ENCODE results near the gene NTNG1.

Gene NTNG1

DNA sequence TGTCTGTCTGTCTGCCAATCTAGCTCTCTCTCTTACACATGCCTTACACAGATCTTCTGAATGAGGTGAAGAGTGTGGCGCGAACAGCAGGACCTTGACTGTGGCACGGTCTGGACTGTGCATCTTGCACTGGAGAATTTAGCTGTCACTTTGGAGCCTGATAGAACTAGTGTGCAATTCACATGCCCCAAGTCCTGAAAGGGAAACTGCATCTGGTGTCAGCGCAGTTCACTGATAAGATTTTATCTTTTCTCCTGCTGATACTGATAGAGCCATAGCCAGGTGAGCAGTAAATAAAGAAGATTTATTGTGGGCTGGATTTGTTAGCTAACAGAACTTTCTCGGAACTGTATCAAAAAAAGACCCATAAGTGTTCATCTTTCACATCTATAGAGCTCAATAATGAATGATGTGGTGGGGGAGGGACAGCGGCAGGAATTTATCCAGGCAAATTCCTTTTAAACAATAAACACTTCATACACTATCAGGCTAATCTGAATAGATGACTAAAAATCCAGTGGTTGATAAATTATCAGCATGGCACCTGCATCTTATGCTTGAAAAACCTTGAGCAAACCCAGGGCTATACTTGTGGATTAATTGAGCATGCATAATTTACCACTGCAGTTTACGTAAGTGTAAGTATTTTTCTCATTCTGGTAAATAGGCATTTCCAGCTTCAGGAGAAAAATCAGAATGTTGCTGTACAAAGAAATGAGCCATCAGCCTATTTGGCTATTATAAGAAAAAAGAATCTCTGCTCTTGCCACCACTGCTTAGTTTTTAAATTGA lies 104.1 kb downstream of the NTNG1 start:
- in situ Hi-C loops (cut with MboI; ENCODE audit: low sequenced_read_pairs, unreplicated experiment): no loop called here
- no peak for DNase-seq (ENCODE audit: low spot score)
- no peak for TF ChIP-seq CTCF (IDR thresholded peaks at IDR 0.05; ENCODE audit: borderline replicate concordance, control extremely low read depth, extremely low read depth, insufficient read depth, missing control alignments)

DNA sequence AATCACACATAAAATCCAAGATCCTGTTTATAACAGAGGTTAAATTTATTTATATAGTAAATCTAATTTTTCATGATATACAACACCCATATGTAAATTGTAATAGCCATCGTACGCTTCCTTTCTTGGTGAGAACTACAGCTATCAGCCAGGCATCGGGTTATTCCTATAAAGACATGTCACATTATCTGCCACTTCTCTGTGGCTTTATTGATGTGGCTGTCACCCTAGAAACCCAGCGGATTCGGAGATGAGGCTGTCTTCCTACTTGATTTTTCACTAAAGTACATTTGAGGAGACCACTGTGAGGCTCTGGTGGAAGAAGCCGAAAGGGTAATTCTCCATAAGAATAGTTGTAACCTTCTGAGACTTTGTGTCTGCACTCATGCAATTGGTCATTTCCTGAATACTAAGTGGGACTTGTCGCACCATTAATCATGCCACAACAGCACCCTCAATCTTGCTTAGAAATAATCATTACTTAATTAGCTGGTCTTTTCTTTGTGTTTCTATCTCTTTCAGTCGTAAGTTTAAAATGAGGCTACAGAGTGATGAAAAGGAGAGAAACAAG lies 106.0 kb downstream of the NTNG1 start:
- in situ Hi-C loops (cut with MboI; ENCODE audit: low sequenced_read_pairs, unreplicated experiment): no loop called here
- DNase-seq (ENCODE audit: low spot score): no peak
- no peak for TF ChIP-seq CTCF (IDR thresholded peaks at IDR 0.05; ENCODE audit: borderline replicate concordance, control extremely low read depth, extremely low read depth, insufficient read depth, missing control alignments)

GRCh38 chr1:107247679-107248078 lies 106.8 kb downstream of the NTNG1 start:
- no peak for DNase-seq (ENCODE audit: low spot score)
- in situ Hi-C loops (cut with MboI; ENCODE audit: low sequenced_read_pairs, unreplicated experiment): no loop called here
- no peak for TF ChIP-seq CTCF (IDR thresholded peaks at IDR 0.05; ENCODE audit: borderline replicate concordance, control extremely low read depth, extremely low read depth, insufficient read depth, missing control alignments)

- DNase-seq (ENCODE audit: low spot score): no peak
- in situ Hi-C loops (cut with MboI; ENCODE audit: low sequenced_read_pairs, unreplicated experiment): no loop called here
- TF ChIP-seq CTCF (IDR thresholded peaks at IDR 0.05; ENCODE audit: borderline replicate concordance, control extremely low read depth, extremely low read depth, insufficient read depth, missing control alignments): no peak
Observed at GRCh38 chr1:107250169-107250568, 109.3 kb downstream of the NTNG1 start.

- DNase-seq (ENCODE audit: low spot score): no peak
- TF ChIP-seq CTCF (IDR thresholded peaks at IDR 0.05; ENCODE audit: borderline replicate concordance, control extremely low read depth, extremely low read depth, insufficient read depth, missing control alignments): no peak
- in situ Hi-C loops (cut with MboI; ENCODE audit: low sequenced_read_pairs, unreplicated experiment): no loop called here
Observed at GRCh38 chr1:107251083-107251482, 110.2 kb downstream of the NTNG1 start.

DNA sequence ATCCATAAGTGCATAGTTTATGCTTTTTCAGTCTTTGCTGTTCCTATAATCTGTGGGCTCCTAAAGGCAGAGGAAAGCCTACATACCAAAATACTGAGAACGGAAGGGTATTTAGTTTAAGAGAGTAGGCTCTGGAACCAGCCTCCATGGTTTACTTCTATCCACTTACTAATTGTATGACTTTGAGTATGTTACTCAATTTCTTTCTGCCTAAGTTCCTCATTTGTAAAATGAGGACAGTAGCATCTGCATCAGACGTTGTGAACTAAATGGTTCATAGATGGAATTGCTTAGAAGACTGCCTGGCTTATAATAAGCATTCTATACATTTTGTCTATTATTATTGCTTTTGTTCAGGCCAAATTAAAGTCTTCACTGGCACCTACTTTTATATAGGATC lies 111.0 kb downstream of the NTNG1 start:
- DNase-seq (ENCODE audit: low spot score): no peak
- in situ Hi-C loops (cut with MboI; ENCODE audit: low sequenced_read_pairs, unreplicated experiment): no loop called here
- no peak for TF ChIP-seq CTCF (IDR thresholded peaks at IDR 0.05; ENCODE audit: borderline replicate concordance, control extremely low read depth, extremely low read depth, insufficient read depth, missing control alignments)

All from GM13976 (cell line).